Measurements from ENCODE around the gene GALNTL6. TPM values are rescaled to one million over a fixed set of nuclear protein-coding genes. Genes with fewer than 3 reads are reported as not detected.
A peak's percentile ranks its signal among the peaks of the same experiment; 100 is the strongest.

GALNTL6 gene
- total RNA-seq, 1 donor from 2014 or later: 1.7 TPM

- Mint-ChIP-seq H3K36me3 (no peaks in the 10 kb centered on the region), H3K27me3 (peaks cover 10% of the 10 kb centered on the region), H3K4me1 (ENCODE audit: unreplicated experiment) (no peaks in the 10 kb centered on the region), H3K27ac (no peak overlapping the region), H3K4me3 (no peak overlapping the region), H3K9me3 (no peaks in the 10 kb centered on the region)
- DNase-seq (ENCODE audit: extremely low spot score, unreplicated experiment): no peak
- TF ChIP-seq, protein P1, sequence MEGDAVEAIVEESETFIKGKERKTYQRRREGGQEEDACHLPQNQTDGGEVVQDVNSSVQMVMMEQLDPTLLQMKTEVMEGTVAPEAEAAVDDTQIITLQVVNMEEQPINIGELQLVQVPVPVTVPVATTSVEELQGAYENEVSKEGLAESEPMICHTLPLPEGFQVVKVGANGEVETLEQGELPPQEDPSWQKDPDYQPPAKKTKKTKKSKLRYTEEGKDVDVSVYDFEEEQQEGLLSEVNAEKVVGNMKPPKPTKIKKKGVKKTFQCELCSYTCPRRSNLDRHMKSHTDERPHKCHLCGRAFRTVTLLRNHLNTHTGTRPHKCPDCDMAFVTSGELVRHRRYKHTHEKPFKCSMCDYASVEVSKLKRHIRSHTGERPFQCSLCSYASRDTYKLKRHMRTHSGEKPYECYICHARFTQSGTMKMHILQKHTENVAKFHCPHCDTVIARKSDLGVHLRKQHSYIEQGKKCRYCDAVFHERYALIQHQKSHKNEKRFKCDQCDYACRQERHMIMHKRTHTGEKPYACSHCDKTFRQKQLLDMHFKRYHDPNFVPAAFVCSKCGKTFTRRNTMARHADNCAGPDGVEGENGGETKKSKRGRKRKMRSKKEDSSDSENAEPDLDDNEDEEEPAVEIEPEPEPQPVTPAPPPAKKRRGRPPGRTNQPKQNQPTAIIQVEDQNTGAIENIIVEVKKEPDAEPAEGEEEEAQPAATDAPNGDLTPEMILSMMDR (conservative IDR thresholded peaks at IDR 0.05): no peak
Measured at GRCh38 chr4:171793723-171794122, 19.5 kb upstream of the GALNTL6 start.

- Mint-ChIP-seq H3K36me3 (no peaks in the 10 kb centered on the region), H3K4me3 (no peak overlapping the region), H3K9me3 (no peaks in the 10 kb centered on the region), H3K4me1 (ENCODE audit: unreplicated experiment) (no peaks in the 10 kb centered on the region), H3K27ac (no peak overlapping the region), H3K27me3 (peaks cover 10% of the 10 kb centered on the region)
- no peak for DNase-seq (ENCODE audit: extremely low spot score, unreplicated experiment)
- TF ChIP-seq, protein P1 (conservative IDR thresholded peaks at IDR 0.05): no peak
Measured at GRCh38 chr4:171794528-171794927, 18.7 kb upstream of the GALNTL6 start.

DNA sequence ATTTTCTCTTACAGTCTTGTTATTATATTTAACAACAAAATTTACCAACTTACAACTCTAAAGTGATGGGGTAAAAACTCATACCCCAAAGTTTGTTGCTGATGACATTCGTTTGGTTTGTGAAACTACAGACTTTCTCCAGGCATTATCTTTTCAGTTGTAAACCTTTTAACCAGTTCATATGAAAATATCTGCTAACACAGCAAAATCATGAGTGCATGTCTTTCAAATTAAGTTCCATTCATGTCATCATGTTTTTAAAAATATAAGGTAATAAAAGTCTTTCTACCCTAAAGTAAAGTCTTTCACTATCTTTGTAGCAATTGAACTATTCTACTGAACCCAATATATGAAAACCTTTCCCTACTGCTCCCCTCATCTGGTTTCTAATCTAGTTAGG is 3.4 kb upstream of the GALNTL6 start:
- DNase-seq (ENCODE audit: extremely low spot score, unreplicated experiment): no peak
- TF ChIP-seq, protein P1 (conservative IDR thresholded peaks at IDR 0.05): no peak
- Mint-ChIP-seq H3K36me3 (no peaks in the 10 kb centered on the region), H3K27me3 (peaks cover 38% of the 10 kb centered on the region), H3K9me3 (no peaks in the 10 kb centered on the region), H3K27ac (no peak overlapping the region), H3K4me3 (no peak overlapping the region), H3K4me1 (ENCODE audit: unreplicated experiment) (no peaks in the 10 kb centered on the region)

DNA sequence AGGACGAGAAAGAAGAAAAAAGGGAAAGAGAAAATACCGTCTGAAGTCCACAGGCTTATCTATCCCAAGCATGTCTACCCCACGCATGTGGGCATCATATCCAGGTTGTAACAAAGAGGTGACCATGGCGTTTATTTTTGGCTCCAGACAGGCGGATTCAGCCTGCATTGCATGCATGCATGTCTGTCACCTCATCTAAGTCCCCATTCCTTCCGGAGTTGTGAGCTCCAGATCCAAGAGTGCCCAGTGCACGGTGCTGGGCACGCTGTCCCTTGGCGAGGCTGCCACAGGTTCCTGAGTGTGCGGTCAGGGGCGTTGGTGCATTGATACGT is 905 bp upstream of the GALNTL6 start:
- Mint-ChIP-seq H3K27me3 (peaks cover 50% of the 10 kb centered on the region), H3K4me3 (peak overlapping the region; percentile 95), H3K9me3 (no peaks in the 10 kb centered on the region), H3K27ac (peak overlapping the region; percentile 31), H3K36me3 (no peaks in the 10 kb centered on the region), H3K4me1 (ENCODE audit: unreplicated experiment) (no peaks in the 10 kb centered on the region)
- TF ChIP-seq, protein P1 (conservative IDR thresholded peaks at IDR 0.05): no peak
- DNase-seq (ENCODE audit: extremely low spot score, unreplicated experiment): no peak

DNA sequence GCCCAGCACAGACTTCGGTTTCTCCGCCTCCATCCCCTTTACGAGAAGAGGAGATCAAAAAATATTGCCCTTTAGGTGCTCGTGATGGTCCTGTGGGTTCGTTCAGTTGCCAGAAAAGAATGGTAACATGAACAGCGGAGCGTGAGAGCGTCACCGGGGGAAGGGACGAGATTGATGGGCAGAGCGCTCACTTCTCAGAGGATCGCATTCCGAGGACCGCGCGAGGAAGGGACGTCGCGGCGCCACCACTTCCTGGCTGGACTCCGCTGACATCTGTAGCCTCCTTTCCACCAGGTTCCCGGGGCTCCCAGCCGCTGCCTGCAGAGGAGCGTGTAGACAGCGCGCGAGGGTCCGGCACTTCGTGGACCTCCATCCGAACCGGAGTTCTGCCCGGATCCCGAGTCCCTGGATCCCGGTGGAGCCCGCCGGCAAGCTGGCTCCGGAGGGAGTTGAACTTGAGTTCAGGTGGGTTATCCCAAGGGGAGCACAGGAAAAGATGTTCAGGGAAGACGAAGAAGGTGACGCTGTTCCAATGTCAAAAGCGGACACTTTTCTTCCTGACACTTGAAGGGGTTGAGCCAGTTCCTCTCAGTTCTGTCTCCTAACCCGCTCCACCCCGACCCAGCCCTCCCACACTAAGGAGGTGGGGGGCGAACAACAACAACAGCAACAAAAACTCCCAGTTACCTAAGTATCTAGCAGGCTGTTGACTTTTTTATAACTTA is 484 bp downstream of the GALNTL6 start:
- Mint-ChIP-seq H3K4me1 (ENCODE audit: unreplicated experiment) (no peaks in the 10 kb centered on the region), H3K36me3 (no peaks in the 10 kb centered on the region), H3K9me3 (no peaks in the 10 kb centered on the region), H3K4me3 (peak overlapping the region; percentile 95), H3K27ac (peak overlapping the region; percentile 50), H3K27me3 (peaks cover 50% of the 10 kb centered on the region)
- TF ChIP-seq, protein P1 (conservative IDR thresholded peaks at IDR 0.05): no peak
- DNase-seq (ENCODE audit: extremely low spot score, unreplicated experiment): no peak
